ENCODE data around the gene ONECUT1.

- TF ChIP-seq POLR2A (IDR thresholded peaks at IDR 0.05), result no peak
- no peak for TF ChIP-seq CTCF (IDR thresholded peaks at IDR 0.05)
Observed at GRCh38 chr15:52718551-52718950, 71.6 kb downstream of the ONECUT1 start.
